Peyer's patch (tissue), 4 donors: ENCODE data around the gene RAPGEF3. TPM values are rescaled to one million over a fixed set of nuclear protein-coding genes. Genes with fewer than 3 reads are reported as not detected.

ENCODE experiments used
- DNase-seq, 3 donors: peaks; one replicate each; pipeline ENCODE4 v3.0.0-alpha.2; 2017 to 2019
- H3K27ac ChIP-seq, 4 donors: fragments of 200-600 bp; sonication (generic); one replicate each; pipeline ENCODE4 v1.5.1; 2016 to 2019
- H3K27me3 ChIP-seq, 2 donors: fragments of 200-600 bp; sonication (generic); one replicate each; pipeline ENCODE4 v1.5.1; 2019
- H3K36me3 ChIP-seq, 3 donors: fragments of 200-600 bp; sonication (generic); one replicate each; pipeline ENCODE4 v1.5.1; 2016 to 2019
- H3K4me1 ChIP-seq, 4 donors: fragments of 200-600 bp; sonication (generic); one replicate each; pipeline ENCODE4 v1.5.1; 2016 to 2019
- H3K4me3 ChIP-seq, 4 donors: fragments of 200-600 bp; sonication (generic); 1 replicate in 3 of 4; 2 replicates in 1 of 4; pipeline ENCODE4 v1.5.1; 2016 to 2019; ENCODE audit warnings: mild to moderate bottlenecking in 1 of 4
- H3K9me3 ChIP-seq, 4 donors: fragments of 200-600 bp; sonication (generic); one replicate each; pipeline ENCODE4 v1.5.1; 2016 to 2019; ENCODE audit warnings: mild to moderate bottlenecking in 1 of 4
- POLR2A ChIP-seq, 2 donors: fragments of 450-650 bp; IDR thresholded peaks; one replicate each; pipeline ENCODE4 v1.5.1; 2017; ENCODE audit warnings: antibody characterized with exemption in 2 of 2, mild to moderate bottlenecking in 2 of 2, moderate library complexity in 2 of 2
- total RNA-seq, 4 donors: library from RNA; depleted of rRNA; stranded (reverse); fragments of >200 nt; gene quantifications; one replicate each; pipeline ENCODE4 v1.1.0, GENCODE V29; 2016
- TF ChIP-seq, protein P1 (sequence below), 6 experiments: fragments of 450-650 bp in 4 of 6; fragments of 200-600 bp in 2 of 6; sonication (generic) in 1 of 6; IDR thresholded peaks; one replicate each; pipeline ENCODE4 v1.5.1; 2017 to 2019; ENCODE audit warnings: antibody characterized with exemption in 6 of 6, mild to moderate bottlenecking in 3 of 6, moderate library complexity in 1 of 6

Gene RAPGEF3
- total RNA-seq, 4 donors from 2014 or later = 4.9 to 33.0 (median 16.9) TPM

DNA sequence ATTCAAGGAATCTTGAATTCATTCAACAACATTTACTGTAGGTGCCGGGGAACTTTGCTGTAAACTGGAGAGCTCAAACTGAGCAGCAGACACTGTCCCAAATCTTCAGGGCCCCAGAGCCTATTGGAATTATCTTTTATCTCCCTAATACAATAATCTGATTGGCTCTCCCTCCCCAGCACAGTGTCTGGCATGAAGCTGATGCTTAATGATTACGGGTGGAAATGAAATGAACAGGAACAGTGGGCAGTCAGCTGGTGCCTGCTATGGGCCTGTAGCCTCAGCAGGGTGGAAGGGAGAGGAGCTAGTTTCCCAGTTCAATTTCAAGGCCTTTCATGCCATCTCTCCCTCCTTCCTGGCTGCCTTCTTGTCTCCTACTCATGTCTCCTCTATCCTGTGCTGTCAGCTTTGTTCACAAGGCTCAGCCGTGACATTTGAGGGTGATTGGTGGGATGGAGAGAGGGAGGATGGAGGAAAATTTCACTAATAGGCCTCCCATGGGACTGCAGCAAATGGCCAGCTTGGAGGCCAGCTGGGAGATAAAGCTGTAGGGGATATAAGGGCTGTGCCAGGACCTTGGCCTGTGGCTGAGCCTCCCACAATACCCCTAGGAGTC is 4.3 kb upstream of the RAPGEF3 start:
- Histone ChIP-seq H3K27ac (no peak overlapping the region), H3K9me3 (no peaks in the 10 kb centered on the region), H3K36me3 (no peaks in the 10 kb centered on the region), H3K4me3 (no peak overlapping the region), H3K4me1 (peaks cover 0 to 13% (median 6%) of the 10 kb centered on the region in 4 donors), H3K27me3 (no peaks in the 10 kb centered on the region)
- DNase-seq = no peak
- no peak for TF ChIP-seq POLR2A (IDR thresholded peaks at IDR 0.05)
- TF ChIP-seq, protein P1, sequence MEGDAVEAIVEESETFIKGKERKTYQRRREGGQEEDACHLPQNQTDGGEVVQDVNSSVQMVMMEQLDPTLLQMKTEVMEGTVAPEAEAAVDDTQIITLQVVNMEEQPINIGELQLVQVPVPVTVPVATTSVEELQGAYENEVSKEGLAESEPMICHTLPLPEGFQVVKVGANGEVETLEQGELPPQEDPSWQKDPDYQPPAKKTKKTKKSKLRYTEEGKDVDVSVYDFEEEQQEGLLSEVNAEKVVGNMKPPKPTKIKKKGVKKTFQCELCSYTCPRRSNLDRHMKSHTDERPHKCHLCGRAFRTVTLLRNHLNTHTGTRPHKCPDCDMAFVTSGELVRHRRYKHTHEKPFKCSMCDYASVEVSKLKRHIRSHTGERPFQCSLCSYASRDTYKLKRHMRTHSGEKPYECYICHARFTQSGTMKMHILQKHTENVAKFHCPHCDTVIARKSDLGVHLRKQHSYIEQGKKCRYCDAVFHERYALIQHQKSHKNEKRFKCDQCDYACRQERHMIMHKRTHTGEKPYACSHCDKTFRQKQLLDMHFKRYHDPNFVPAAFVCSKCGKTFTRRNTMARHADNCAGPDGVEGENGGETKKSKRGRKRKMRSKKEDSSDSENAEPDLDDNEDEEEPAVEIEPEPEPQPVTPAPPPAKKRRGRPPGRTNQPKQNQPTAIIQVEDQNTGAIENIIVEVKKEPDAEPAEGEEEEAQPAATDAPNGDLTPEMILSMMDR (IDR thresholded peaks at IDR 0.05) = no peak

DNA sequence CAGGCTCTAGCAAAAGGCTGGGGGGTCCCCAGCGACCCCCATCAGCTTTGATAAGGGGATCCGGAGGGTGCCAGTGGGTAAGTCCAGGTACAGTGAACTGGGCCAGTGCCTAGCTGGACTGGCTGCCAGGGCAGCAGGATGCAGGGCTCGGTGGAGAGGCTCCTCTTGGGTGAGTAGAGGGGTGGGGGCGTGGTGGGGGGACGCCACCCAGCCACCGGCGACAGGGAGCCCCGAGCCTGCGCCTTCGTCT is 171 bp downstream of the RAPGEF3 start:
- H3K27me3 ChIP-seq = no peaks in the 10 kb centered on the region
- no peak for TF ChIP-seq POLR2A (IDR thresholded peaks at IDR 0.05)
- TF ChIP-seq, protein P1 (IDR thresholded peaks at IDR 0.05) = no peak
- H3K4me1 ChIP-seq = peaks cover 0 to 46% (median 5%) of the 10 kb centered on the region in 4 donors
- peak overlapping the region; percentile 50 to 78 (median 72) for H3K27ac ChIP-seq
- no peak for DNase-seq
- H3K4me3 ChIP-seq = peak overlapping the region; percentile 47 to 80 (median 58)
- H3K36me3 ChIP-seq = no peaks in the 10 kb centered on the region
- no peaks in the 10 kb centered on the region for H3K9me3 ChIP-seq

DNA sequence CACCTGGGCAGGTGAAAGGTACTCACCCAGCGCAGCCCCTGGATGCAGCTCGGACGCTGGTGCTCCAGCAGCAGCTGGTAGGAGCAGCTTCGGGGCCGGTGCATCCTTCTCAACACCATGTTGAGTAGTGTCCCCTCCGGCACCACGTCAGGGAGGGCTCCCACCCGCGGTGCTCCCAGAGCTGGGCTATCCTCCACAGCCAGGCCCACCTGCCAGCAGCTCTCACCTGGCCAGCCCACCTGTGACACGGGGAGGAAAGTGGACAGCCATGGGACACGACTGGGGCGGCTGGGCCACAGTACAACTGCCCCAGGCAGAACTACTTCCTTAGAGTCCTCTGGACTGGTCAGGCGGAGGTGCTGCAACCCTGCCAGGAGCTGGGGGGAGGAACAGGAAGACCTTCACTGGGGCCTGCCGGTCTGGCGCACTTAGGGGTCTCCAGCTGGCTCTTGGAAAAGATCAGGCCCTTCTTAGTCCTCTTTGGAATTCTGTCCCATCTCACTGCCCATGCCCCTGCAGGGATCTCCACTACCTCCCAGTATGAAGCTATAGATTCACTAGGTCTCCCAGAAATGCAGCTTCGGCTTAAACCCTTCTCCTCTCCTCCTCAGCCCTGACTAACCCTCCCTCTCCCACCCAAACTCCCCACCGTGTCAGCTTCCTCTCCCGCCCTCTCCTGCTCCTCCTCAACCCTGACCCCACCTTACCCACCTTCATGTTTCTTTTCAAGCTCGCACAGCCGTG is 668 bp downstream of the RAPGEF3 start:
- Histone ChIP-seq H3K27me3 (no peaks in the 10 kb centered on the region), H3K4me3 (peak overlapping the region; percentile 47 to 80 (median 58)), H3K36me3 (no peaks in the 10 kb centered on the region), H3K9me3 (no peaks in the 10 kb centered on the region), H3K4me1 (peaks cover 0 to 50% (median 5%) of the 10 kb centered on the region in 4 donors), H3K27ac (peak overlapping the region; percentile 50 to 78 (median 72))
- DNase-seq = no peak
- TF ChIP-seq POLR2A (IDR thresholded peaks at IDR 0.05) = no peak
- TF ChIP-seq, protein P1 (IDR thresholded peaks at IDR 0.05) = no peak

DNA sequence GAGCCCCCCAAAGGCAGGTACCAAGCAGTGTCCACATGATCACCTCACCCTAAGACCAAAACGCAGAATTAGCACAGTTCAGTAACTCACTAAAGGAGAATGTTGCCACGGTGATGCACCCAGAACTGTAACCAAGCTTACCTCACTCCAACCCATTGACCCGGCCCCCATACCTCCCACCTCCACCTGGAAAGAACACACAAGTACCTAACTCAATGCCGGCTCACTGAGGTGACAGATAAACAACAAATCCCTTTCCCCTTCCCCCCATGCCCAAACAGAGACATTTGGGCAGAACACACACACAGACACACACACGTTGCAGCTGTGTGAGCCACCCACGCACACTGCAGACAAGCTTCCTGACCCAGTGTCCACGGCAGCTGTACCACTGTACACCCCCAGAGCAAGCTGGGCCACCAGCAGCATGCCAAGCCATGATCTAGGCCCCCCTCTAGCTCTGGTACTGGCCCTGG is 1.3 kb downstream of the RAPGEF3 start:
- Histone ChIP-seq H3K4me1 (peaks cover 0 to 50% (median 5%) of the 10 kb centered on the region in 4 donors), H3K36me3 (no peaks in the 10 kb centered on the region), H3K4me3 (peak overlapping the region; percentile 47 to 80 (median 58)), H3K27me3 (no peaks in the 10 kb centered on the region), H3K9me3 (no peaks in the 10 kb centered on the region), H3K27ac (peak overlapping the region in 3 of 4 donors; percentile 71 to 78 (median 74))
- no peak for TF ChIP-seq POLR2A (IDR thresholded peaks at IDR 0.05)
- TF ChIP-seq, protein P1 (IDR thresholded peaks at IDR 0.05) = no peak
- DNase-seq = no peak

DNA sequence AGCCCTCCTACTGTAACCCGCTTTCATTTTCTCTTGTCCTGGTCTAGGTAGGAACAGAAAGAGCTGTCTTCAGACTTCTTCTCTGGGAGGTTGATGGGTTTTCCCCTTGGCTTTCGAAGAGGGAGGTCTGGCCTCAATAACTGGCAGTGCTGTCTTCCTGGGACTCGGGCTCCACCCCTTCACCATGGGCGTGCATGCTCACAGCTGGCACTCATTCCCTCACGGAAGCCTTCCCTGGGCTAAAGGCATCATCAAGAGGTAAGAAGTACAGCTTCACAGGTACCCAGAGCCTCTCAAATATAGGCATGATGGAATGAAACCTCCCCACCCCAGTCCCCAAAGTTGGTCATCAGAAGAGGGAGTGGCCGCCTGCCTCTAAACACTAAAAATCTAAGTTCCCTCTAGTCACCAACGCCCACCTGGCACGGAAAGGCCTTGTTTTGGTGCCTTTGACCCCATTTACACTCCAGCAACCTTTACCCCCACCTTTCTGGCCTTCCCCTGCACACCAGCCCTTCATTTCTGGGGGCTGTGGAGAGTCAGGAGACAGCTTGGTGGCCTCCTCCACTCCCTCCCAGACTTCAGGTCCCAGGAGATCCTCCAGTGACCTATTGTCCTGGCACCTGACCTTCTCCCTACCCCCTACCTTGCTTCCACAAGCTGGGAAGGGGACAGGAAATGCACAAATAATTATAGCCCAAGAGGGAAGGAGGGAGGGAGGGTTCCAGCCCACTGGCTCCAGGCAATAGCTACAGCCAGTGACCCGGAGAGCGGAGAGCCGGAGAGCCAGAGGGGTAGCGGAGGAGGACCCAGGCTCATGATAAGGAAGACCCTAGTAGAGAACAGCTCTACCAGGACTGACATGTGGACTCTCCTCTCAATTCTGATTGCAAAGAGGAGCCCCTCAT is 2.8 kb downstream of the RAPGEF3 start:
- Histone ChIP-seq H3K27ac (peak overlapping the region; percentile 11 to 70 (median 42)), H3K27me3 (no peaks in the 10 kb centered on the region), H3K9me3 (no peaks in the 10 kb centered on the region), H3K4me3 (peak overlapping the region in 1 of 4 donors; percentile 15), H3K4me1 (peaks cover 0 to 50% (median 5%) of the 10 kb centered on the region in 4 donors), H3K36me3 (no peaks in the 10 kb centered on the region)
- no peak for TF ChIP-seq POLR2A (IDR thresholded peaks at IDR 0.05)
- TF ChIP-seq, protein P1 (IDR thresholded peaks at IDR 0.05) = no peak
- DNase-seq = peak in 2 of 3 donors; percentile 72 to 78
